ENCODE results near the gene GRIPAP1.
"Not testable (repeated sequence)": the region's sequence is repeated elsewhere in the genome, so short reads cannot be mapped to it uniquely, and the experiment has no call there.

Gene GRIPAP1

GRCh38 chrX:48992341-48992740, 9.7 kb downstream of the GRIPAP1 start:
- no peak for DNase-seq

GRCh38 chrX:48989483-48989882, 12.6 kb downstream of the GRIPAP1 start:
- DNase-seq: no peak

GRCh38 chrX:48983896-48984295, 18.2 kb downstream of the GRIPAP1 start:
- DNase-seq: no peak

GRCh38 chrX:48983081-48983480, 19.0 kb downstream of the GRIPAP1 start:
- DNase-seq: no peak

GRCh38 chrX:48981178-48981577, 20.9 kb downstream of the GRIPAP1 start:
- DNase-seq: no peak

- not testable (repeated sequence) for DNase-seq
Measured at GRCh38 chrX:48980341-48980740, 21.7 kb downstream of the GRIPAP1 start.

GRCh38 chrX:48978226-48978625, 23.8 kb downstream of the GRIPAP1 start:
- DNase-seq: no peak

GRCh38 chrX:48976086-48976485, 26.0 kb downstream of the GRIPAP1 start:
- DNase-seq: peak; percentile 25 to 49

- no peak for DNase-seq
Measured at GRCh38 chrX:48975541-48975940, 26.5 kb downstream of the GRIPAP1 start.

- no peak for DNase-seq
Measured at GRCh38 chrX:48975041-48975440, 27.0 kb downstream of the GRIPAP1 start.

- DNase-seq: no peak
Measured at GRCh38 chrX:48974574-48974973, 27.5 kb downstream of the GRIPAP1 start.

GRCh38 chrX:48974033-48974432, 28.0 kb downstream of the GRIPAP1 start:
- no peak for DNase-seq

- DNase-seq: peak; percentile 7 to 46
Measured at GRCh38 chrX:48972220-48973164, 29.6 kb downstream of the GRIPAP1 start.

GRCh38 chrX:48971249-48972219, 30.5 kb downstream of the GRIPAP1 start, which contains the start of gene KCND1:
TSS of gene KCND1 (minus strand) at chrX:48971844. CDS start at chrX:48970271, 1,573 bp downstream.
- DNase-seq: peak in 1 of 2 experiments; percentile 0

- no peak for DNase-seq
Measured at GRCh38 chrX:48969471-48969870, 32.6 kb downstream of the GRIPAP1 start.

- no peak for DNase-seq
Measured at GRCh38 chrX:48968377-48968776, 33.7 kb downstream of the GRIPAP1 start.

- no peak for DNase-seq
Measured at GRCh38 chrX:48966796-48967579, 35.1 kb downstream of the GRIPAP1 start.

- DNase-seq: no peak
Measured at GRCh38 chrX:48965959-48966358, 36.1 kb downstream of the GRIPAP1 start.

GRCh38 chrX:48961585-48962091, 40.4 kb downstream of the GRIPAP1 start:
- no peak for DNase-seq

GRCh38 chrX:48960291-48960690, 41.8 kb downstream of the GRIPAP1 start:
- DNase-seq: no peak

- peak; percentile 7 to 32 for DNase-seq
Measured at GRCh38 chrX:48958635-48959094, 43.4 kb downstream of the GRIPAP1 start.

All from Kasumi-1 (cell line).